Activated naive CD4-positive, alpha-beta T cell treated with anti-CD3 and anti-CD28 coated beads, Interleukin-2, amount 50 U/mL, for 24 hours (primary cell): Measurements from ENCODE around the gene BCL3.
"Not testable (repeated sequence)": the region's sequence is repeated elsewhere in the genome, so short reads cannot be mapped to it uniquely, and the experiment has no call there.

ENCODE experiments used
- H3K27ac Mint-ChIP-seq: one replicate; pipeline ENCODE4 v1.8.0; 2021; ENCODE audit warnings: mild to moderate bottlenecking, mixed read lengths
- H3K27me3 Mint-ChIP-seq: one replicate; pipeline ENCODE4 v1.8.0; 2021; ENCODE audit warnings: mixed read lengths
- H3K36me3 Mint-ChIP-seq: one replicate; pipeline ENCODE4 v1.8.0; 2021; ENCODE audit warnings: mixed read lengths
- H3K4me1 Mint-ChIP-seq: one replicate; pipeline ENCODE4 v1.8.0; 2021; ENCODE audit warnings: mixed read lengths
- H3K4me3 Mint-ChIP-seq: one replicate; pipeline ENCODE4 v1.8.0; 2021; ENCODE audit warnings: mild to moderate bottlenecking, mixed read lengths
- H3K9me3 Mint-ChIP-seq: one replicate; pipeline ENCODE4 v1.8.0; 2021; ENCODE audit warnings: mixed read lengths

The BCL3 gene, protein sequence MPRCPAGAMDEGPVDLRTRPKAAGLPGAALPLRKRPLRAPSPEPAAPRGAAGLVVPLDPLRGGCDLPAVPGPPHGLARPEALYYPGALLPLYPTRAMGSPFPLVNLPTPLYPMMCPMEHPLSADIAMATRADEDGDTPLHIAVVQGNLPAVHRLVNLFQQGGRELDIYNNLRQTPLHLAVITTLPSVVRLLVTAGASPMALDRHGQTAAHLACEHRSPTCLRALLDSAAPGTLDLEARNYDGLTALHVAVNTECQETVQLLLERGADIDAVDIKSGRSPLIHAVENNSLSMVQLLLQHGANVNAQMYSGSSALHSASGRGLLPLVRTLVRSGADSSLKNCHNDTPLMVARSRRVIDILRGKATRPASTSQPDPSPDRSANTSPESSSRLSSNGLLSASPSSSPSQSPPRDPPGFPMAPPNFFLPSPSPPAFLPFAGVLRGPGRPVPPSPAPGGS

DNA sequence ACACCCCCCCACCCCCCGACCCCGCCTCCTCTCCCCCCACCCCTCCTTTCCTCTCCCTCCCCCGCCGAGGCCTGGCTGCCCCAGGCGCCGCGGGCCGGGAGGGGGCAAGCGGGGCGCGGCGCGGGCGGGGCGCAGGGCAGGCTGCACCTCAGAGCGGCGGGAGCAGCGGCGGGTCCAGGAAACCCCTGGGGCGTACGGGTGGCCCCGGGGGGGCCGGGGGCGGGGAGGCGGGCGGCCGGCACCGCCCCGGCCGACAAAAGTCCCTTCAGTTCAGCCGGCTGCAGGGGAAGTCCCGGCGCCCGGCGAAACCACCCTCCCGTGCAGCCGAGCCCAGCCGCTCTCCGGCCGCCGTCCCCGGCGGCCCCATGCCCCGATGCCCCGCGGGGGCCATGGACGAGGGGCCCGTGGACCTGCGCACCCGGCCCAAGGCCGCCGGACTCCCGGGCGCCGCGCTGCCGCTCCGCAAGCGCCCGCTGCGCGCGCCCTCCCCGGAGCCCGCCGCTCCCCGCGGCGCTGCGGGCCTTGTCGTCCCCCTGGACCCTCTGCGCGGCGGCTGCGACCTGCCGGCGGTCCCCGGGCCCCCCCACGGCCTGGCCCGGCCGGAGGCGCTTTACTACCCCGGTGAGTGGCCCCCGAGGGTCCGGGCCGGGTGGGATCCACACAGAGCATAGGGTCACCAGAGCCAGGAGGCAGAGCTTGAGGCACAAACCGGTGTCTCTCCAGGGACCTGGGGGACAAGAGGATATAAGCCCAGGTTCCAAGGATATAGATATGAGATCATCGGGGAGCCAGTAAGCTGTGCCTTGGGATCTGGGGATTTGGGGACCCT is at the start of gene BCL3:
TSS of gene BCL3 (plus strand) at position 283 of the 829 bp plus-strand sequence. CDS start at position 366, 83 bp downstream.
- Mint-ChIP-seq H3K27me3 (no peaks in the 10 kb centered on the region), H3K36me3 (no peaks in the 10 kb centered on the region), H3K27ac (peak within 1 kb of the TSS; percentile 91), H3K4me1 (peaks cover 68% of the 10 kb centered on the region), H3K4me3 (peak within 1 kb of the TSS; percentile 95), H3K9me3 (no peaks in the 10 kb centered on the region)

DNA sequence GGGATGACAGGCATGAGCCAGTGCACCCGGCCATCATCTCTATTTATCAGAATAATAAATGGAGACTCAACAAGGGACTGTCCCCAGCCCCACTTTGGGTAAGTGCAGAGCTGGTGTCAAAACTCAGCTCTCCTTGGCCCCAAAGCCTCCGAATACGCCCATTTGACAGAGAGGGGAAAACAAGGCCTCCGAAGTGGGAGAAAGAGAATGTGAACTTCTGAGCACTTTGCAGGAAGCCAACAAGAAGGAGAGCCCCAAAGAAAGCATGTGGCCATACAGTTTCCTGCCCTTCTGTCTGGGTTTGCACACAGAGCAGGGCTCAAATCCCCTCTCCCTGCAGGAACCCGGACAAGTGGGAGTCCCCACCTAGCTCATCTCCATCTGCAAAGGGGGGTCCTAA is 48.0 kb upstream of the BCL3 start:
- no peaks in the 10 kb centered on the region for H3K27me3 Mint-ChIP-seq
- no peak overlapping the region for H3K27ac Mint-ChIP-seq
- H3K36me3 Mint-ChIP-seq: no peaks in the 10 kb centered on the region
- no peaks in the 10 kb centered on the region for H3K4me1 Mint-ChIP-seq
- H3K4me3 Mint-ChIP-seq: no peak overlapping the region
- no peaks in the 10 kb centered on the region for H3K9me3 Mint-ChIP-seq

DNA sequence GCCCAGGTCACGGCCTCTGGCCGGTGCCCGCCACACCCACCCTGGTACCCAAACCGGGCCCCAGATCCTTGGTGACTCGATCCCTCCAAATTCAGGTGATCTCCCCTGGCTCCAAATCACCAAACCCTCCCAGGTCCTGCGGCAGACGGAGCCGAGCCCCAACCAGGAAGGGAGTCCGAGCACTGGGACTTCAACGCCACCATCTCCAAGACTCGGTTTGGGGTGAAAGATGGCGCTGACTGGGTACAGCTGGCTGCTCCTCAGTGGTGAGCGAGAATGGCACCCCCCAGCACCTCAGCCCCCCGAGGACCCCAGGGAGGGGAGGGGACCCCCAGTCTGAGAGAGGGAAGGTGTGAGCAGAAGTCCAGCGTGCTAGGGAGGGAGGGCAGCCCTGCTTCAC is 47.3 kb upstream of the BCL3 start:
- no peaks in the 10 kb centered on the region for H3K27me3 Mint-ChIP-seq
- no peaks in the 10 kb centered on the region for H3K9me3 Mint-ChIP-seq
- no peak overlapping the region for H3K27ac Mint-ChIP-seq
- H3K4me3 Mint-ChIP-seq: no peak overlapping the region
- no peaks in the 10 kb centered on the region for H3K4me1 Mint-ChIP-seq
- H3K36me3 Mint-ChIP-seq: no peaks in the 10 kb centered on the region

DNA sequence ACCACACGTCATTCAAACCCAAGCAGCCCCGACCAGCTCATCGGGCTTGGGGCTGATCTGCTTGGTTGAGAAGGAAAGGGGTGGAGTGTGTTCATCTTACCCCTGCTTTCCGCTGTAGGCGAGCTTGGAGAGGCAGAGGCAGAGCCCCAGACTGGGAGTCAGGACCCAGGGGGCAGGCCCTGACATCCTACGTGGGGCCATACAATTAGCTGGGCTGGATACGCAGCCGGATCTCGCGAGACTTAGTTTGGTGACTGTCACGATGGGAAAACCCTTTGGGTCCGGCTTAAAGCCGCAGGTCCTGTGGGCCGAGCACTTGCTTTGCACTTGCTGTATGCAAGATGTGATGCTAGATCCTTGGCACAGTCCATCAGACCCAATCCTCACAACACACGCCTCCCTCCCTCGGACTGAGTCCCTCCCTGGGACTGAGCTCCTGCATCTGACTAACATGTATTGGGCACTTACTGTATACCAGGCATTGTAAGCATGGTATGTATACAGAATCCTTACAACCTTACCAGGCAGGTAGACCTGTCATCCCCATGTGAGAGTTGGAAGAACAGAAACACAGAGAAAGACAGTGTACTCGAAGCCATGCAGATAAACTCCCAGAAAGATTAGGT is 45.8 kb upstream of the BCL3 start:
- no peaks in the 10 kb centered on the region for H3K4me1 Mint-ChIP-seq

DNA sequence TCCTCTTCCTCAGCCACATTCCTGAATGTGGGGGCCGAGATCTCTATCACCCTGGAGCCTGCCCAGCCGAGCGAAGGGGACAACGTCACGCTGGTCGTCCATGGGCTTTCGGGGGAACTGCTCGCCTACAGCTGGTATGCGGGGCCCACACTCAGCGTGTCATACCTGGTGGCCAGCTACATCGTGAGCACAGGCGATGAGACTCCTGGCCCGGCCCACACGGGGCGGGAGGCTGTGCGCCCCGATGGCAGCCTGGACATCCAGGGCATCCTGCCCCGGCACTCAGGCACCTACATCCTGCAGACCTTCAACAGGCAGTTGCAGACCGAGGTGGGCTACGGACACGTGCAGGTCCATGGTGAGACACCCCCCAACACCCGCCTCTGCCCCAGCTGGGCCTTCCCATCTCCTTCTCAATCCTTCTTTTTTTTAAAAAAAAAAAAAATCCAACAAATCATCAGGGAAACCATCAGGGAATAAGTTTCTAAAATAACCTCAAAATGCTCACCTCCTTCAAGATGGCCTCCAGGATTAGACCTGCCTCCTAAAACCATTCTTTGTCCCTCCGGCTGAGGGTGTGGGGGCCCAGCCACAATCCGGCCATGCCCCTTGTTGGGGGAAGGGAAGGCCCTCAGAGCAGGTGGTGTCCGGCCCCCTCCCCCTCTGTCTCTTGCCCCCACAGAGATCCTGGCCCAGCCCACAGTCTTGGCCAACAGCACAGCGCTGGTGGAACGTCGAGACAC is 45.0 kb upstream of the BCL3 start:
- no peaks in the 10 kb centered on the region for H3K36me3 Mint-ChIP-seq
- H3K9me3 Mint-ChIP-seq: no peaks in the 10 kb centered on the region
- no peaks in the 10 kb centered on the region for H3K27me3 Mint-ChIP-seq
- no peak overlapping the region for H3K27ac Mint-ChIP-seq
- no peaks in the 10 kb centered on the region for H3K4me1 Mint-ChIP-seq
- H3K4me3 Mint-ChIP-seq: no peak overlapping the region

More for the DNA sequence above, 45.8 kb upstream of the BCL3 start:
- H3K27me3 Mint-ChIP-seq: no peaks in the 10 kb centered on the region
- H3K4me3 Mint-ChIP-seq: no peak overlapping the region
- H3K36me3 Mint-ChIP-seq: no peaks in the 10 kb centered on the region
- H3K27ac Mint-ChIP-seq: no peak overlapping the region
- no peaks in the 10 kb centered on the region for H3K9me3 Mint-ChIP-seq

DNA sequence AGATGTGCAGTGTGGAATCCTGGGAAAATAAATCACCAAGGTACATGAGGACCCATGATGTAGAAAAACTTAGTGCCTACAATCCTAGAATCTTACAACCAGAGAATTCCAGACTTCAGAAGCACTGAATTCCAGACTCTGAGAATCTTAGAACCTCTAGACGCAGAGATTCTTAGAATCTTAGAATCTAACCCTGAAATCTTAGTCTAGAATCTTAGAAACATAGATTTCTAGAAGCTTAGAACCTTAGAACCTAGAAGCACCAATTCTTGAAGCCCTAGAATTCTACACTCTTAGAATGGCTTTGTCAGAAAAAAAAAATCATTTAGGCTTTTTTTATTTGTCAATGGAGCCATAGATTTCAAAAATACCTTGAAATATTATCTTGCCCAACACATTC is 43.5 kb upstream of the BCL3 start:
- Mint-ChIP-seq H3K36me3 (no peaks in the 10 kb centered on the region), H3K27ac (no peak overlapping the region), H3K4me3 (no peak overlapping the region), H3K27me3 (no peaks in the 10 kb centered on the region), H3K4me1 (no peaks in the 10 kb centered on the region), H3K9me3 (no peaks in the 10 kb centered on the region)

DNA sequence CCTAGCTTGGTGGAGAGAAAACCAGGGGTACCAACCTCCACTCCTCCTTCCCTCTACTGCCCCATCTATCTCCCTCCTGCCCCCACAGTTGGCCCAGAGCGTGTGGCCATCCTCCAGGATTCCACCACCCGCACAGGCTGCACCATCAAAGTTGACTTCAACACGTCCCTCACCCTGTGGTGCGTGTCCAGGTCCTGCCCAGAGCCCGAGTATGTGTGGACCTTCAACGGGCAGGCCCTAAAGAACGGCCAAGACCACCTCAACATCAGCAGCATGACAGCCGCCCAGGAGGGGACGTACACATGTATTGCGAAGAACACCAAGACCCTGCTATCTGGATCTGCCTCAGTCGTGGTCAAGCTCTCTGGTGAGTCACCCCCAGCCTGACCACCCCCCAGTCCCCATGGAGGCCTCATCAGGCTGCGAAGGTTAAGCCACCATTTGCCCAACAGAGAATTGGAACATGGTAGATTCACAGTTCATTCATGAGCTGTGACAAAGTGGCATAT is 43.0 kb upstream of the BCL3 start:
- no peaks in the 10 kb centered on the region for H3K4me1 Mint-ChIP-seq
- no peak overlapping the region for H3K27ac Mint-ChIP-seq
- H3K27me3 Mint-ChIP-seq: no peaks in the 10 kb centered on the region
- H3K4me3 Mint-ChIP-seq: no peak overlapping the region
- H3K36me3 Mint-ChIP-seq: no peaks in the 10 kb centered on the region
- H3K9me3 Mint-ChIP-seq: no peaks in the 10 kb centered on the region

DNA sequence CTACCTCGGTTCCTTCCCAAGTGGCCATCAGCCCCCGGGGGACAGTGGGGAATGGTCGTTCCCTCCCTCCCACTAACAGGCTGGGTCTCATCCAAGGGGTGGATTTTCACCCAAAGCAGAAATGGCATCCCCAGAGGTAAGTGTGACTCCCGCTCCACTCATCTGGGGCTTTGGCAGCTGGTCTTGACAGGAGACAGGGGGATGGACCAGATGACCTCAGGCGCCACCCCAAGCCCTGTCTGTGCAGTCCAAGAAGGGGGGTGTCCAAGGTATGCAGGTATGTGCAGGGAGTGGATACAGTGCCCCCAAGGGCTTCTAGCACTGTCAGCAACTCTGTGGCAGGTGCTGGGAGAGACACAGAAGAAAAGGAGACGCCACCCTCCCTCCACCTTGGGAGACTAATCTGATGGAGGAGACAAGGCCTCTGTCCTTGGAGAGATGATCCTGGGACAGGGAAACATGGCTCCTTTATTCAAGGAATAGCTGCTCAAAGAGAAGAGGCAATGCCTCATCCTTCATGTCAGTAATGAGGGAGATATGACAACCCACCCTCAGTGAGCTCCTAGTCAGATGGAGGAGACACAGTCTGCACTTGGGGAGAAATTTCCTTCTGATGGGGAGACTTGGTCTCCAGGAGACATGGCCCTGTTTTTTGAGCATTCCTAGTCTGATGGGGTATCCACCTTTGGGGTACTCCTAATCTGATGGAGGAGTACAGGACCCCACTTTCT is 41.8 kb upstream of the BCL3 start:
- Mint-ChIP-seq H3K36me3 (no peaks in the 10 kb centered on the region), H3K9me3 (no peaks in the 10 kb centered on the region), H3K27me3 (no peaks in the 10 kb centered on the region), H3K4me3 (no peak overlapping the region), H3K27ac (no peak overlapping the region), H3K4me1 (no peaks in the 10 kb centered on the region)

DNA sequence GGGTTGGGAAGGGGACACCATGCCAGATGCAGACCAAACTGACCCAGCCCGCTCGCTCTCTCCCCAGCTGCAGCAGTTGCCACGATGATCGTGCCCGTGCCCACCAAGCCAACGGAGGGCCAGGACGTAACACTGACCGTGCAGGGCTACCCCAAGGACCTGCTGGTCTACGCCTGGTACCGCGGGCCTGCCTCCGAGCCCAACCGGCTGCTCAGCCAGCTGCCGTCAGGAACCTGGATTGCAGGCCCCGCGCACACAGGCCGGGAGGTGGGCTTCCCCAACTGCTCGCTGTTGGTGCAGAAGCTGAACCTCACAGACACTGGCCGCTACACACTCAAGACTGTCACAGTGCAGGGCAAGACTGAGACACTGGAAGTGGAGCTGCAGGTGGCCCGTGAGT is 40.7 kb upstream of the BCL3 start:
- no peaks in the 10 kb centered on the region for H3K36me3 Mint-ChIP-seq
- no peaks in the 10 kb centered on the region for H3K4me1 Mint-ChIP-seq
- no peaks in the 10 kb centered on the region for H3K27me3 Mint-ChIP-seq
- no peak overlapping the region for H3K4me3 Mint-ChIP-seq
- no peak overlapping the region for H3K27ac Mint-ChIP-seq
- H3K9me3 Mint-ChIP-seq: no peaks in the 10 kb centered on the region

DNA sequence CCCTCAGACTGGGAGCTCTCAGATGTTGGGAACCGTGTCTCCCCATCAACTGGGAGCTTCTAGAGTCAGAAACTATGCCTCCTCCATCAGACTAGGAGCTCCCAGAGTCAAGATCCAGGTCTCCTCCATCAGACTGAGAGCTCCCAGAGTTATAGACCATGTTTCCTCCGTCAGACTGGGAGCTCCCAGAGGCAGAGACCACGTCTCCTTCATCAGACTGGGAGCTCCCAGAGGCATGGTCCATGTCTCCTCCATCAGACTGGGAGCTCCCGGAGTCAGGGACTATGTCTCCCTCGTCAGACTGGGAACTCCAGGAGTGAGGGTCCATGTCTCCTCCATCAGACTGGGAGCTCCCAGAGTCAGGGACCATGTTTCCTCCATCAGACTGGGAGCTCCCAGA is 39.6 kb upstream of the BCL3 start:
- Mint-ChIP-seq H3K27me3 (no peaks in the 10 kb centered on the region), H3K36me3 (no peaks in the 10 kb centered on the region), H3K27ac (no peak overlapping the region), H3K9me3 (no peaks in the 10 kb centered on the region), H3K4me1 (no peaks in the 10 kb centered on the region), H3K4me3 (no peak overlapping the region)

DNA sequence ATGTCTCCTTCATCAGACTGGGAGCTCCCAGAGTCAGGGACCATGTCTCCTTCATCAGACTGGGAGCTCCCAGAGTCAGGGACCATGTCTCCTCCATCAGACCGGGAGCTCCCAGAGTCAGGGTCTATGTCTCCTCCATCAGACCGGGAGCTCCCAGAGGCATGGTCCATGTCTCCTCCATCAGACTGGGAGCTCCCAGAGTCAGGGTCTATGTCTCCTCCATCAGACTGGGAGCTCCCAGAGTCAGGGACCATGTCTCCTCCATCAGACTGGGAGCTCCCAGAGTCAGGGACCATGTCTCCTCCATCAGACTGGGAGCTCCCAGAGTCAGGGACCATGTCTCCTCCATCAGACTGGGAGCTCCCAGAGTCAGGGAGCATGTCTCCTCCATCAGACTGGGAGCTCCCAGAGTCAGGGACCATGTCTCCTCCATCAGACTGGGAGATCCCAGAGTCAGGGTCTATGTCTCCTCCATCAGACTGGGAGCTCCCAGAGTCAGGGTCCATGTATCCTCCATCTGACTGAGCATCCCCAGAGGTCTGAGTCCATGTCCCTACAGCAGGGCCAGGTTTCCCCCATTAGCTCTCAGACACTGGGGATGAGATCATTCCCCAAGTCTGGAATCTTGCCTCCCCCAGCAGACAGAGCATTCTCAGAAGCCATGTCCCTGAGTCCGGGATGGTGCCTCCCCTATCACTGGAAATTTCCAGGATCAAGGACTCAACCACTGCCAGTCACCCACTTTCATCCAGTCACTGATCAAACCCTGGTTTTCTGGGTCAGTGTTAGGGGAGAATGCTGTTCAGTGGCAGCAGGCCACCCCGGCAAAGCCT is 38.9 kb upstream of the BCL3 start:
- H3K27ac Mint-ChIP-seq, H3K27me3 Mint-ChIP-seq, H3K9me3 Mint-ChIP-seq, H3K4me3 Mint-ChIP-seq, H3K4me1 Mint-ChIP-seq, H3K36me3 Mint-ChIP-seq: not testable (repeated sequence)

DNA sequence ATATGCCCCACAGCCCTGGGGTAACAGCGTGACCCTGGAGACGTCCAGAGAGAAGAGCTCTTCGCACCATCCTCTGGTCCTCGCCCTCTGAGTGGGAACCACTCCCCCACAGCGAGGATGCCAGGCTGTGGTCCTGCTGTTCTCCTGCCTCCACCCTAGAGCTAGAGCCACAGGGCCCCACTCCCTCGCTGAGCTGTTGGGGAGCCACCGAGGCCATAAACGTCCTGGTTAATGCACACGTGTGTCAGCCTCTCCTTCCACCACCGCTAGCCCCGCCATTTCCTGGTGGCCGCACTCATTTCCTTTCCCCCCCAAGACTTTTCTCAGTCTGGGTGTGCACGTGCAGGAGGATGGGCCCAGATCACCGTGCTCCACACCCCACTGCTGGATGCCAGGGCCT is 38.0 kb upstream of the BCL3 start:
- Mint-ChIP-seq H3K36me3 (no peaks in the 10 kb centered on the region), H3K27ac (no peak overlapping the region), H3K4me3 (no peak overlapping the region), H3K9me3 (peaks cover 7% of the 10 kb centered on the region), H3K4me1 (no peaks in the 10 kb centered on the region), H3K27me3 (no peaks in the 10 kb centered on the region)

DNA sequence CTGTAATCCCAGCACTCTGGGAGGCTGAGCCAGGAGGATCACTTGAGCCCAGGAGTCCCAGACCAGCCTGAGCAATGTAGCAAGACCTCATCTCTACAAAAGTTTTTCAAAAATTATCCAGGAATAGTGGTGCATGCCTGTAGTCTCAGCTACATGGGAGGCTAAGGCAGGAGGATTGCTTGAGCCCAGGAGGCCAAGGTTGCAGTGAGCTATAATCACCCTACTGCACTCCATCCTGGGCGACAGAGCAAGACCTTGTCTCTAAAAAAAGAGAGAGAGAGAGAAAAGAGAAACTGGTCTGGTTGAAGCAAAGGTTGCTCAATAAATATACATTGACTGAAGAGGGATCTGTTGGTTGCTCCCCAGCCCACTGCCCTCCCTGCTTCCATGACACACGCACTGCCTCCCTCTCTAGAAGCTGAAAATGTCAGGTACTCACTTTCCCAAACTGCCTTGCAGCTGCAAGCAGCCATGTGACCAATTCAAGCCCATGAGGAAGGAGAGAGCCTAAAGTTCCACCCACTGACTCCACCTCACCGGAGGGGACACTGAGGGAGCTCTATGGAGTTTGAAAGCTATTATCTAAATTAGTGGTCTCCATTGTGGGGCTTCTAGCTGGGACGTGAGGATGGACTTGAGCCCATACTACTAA is 35.5 kb upstream of the BCL3 start:
- H3K27me3 Mint-ChIP-seq: no peaks in the 10 kb centered on the region
- peaks cover 7% of the 10 kb centered on the region for H3K9me3 Mint-ChIP-seq
- no peaks in the 10 kb centered on the region for H3K4me1 Mint-ChIP-seq
- H3K4me3 Mint-ChIP-seq: no peak overlapping the region
- no peaks in the 10 kb centered on the region for H3K36me3 Mint-ChIP-seq
- H3K27ac Mint-ChIP-seq: no peak overlapping the region
